GM18507 (cell line): ENCODE data around the gene CACNB4.

ENCODE experiments used
- DNase-seq: peaks from one replicate; pipeline ENCODE4 v3.0.0; 2011; ENCODE audit warnings: low read depth; ENCODE audit not compliant: insufficient read length; ENCODE audit errors: extremely low spot score
- FAIRE-seq: peaks from 2 replicates; lab custom pipeline; 2011; peaks lifted over from hg19 to GRCh38; lab: Jason Lieb, UNC

The CACNB4 gene

DNA sequence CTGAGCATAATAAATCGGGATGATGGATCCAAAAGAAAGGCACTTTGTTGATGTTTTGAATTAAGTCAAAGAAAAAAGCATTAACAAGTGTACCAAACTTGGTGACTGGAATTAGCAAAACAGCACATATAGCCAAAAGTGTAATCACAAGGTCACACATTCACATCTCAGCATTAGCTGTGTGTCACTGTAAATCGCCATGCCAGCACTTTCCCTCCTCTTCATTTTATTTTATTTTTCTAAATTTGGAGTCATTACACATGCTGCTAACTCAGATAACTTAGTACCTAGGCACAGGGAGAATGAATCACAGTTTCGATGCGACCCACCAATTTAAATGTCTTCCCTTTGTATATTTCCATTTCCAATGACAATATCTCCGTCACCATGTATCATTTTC lies 111.4 kb downstream of the CACNB4 start:
- DNase-seq (no peak), FAIRE-seq (no peak)

DNA sequence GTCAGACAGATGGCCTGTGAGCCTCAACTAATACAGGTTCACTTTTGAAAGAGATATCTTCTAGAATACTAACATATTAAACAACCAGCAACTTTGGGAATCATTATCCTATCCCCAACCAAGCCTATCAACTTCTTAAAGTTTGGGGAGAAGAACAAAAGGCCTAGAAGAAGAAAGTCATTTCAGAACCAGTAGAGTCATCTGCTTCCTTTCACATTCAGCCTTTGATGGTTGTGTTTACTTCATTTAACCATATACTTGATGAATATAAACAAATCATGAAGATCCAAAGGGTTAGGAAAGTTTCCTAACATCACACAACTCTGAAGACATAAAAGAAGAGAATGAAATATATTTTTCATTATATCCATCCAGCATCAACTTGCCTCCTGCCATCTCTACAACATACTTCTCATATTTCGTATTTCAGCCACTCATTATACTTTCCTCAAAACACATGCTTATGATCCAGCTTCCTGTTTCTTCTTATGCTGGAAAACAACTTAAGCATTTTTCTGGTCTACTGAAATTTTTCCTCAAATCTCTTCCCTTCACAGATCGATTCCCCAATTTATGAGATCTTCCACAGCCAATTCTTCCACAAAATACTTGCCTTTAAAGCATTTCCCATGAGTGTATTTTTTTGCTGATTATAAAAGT lies 114.3 kb downstream of the CACNB4 start:
- FAIRE-seq (peak; percentile 24), DNase-seq (no peak)

DNA sequence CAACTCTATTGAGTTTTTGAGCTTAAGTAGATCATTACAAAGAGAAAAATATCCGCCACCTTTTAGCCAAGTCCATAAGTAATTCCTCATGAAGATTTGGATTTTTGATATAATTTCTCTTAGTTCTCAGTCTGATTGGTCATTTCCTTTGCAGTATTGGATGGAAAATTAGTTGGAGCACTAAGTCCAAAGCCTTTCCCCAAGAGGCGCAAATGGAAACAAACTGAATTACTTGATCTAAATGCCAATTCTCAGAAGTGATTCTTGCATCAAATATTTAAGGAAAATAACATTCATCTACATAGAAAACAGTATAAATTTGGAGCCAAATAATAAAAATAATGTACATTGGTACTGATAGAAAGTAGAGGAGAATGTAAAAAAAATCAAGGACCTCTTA lies 115.6 kb downstream of the CACNB4 start:
- FAIRE-seq, result no peak
- no peak for DNase-seq

DNA sequence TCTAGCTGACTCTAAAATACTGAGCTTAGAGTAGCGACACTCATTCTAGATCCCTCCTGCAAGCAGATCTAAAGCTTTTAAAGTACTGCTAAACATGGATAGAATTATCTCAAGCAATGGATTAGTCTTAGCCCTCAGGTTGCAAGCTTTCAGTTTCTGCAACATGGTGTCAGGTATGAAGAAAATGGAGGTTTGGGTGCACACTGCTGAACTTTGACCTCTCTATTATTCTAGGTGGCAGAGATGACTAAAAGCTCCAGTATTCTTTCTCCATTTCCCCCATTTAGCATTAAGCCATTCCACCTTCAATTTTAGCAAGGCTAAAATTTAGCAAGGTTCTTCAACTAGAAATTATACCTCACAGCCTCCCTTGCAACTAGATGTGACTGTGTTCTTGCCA lies 117.0 kb downstream of the CACNB4 start:
- no peak for DNase-seq
- no peak for FAIRE-seq

DNA sequence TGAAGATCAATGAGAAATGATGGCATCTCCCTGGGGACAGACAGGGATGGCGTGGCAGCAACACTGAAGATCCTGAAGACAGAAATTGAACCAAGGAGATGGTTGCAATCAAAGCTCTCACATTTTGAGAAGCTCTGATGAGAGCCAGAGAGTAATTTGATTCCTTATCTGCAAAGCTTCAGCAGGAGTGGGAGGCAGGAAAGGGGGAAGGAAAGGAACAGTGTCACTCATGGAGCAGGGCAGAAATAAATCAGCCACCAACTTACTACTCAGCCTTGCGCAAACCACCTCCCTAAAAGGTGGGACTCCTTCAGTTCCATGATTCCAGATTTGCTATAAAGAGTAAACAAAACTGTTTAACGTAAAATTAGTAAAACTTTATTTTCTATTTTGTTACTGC lies 119.2 kb downstream of the CACNB4 start:
- FAIRE-seq (no peak), DNase-seq (no peak)

DNA sequence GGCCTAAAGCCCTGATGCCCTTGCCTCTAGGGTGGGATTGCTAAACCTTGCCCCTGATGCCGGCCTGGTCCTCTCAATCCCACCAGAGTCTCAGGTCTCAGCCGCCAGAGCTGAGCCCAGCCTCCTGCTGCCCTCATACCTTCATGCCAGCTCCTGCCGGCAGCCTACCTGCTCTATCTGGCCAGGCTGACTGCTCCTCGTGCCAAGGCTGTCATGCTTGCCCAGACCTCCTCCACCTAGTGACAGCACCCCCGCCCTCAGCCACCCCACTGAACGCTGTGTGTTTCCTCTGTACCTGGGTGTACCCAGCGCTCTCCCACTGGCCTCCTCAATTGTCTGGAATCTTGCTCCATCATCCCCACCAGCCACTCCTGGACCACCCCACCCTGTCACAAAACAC lies 120.1 kb downstream of the CACNB4 start:
- FAIRE-seq, result no peak
- DNase-seq, result no peak

DNA sequence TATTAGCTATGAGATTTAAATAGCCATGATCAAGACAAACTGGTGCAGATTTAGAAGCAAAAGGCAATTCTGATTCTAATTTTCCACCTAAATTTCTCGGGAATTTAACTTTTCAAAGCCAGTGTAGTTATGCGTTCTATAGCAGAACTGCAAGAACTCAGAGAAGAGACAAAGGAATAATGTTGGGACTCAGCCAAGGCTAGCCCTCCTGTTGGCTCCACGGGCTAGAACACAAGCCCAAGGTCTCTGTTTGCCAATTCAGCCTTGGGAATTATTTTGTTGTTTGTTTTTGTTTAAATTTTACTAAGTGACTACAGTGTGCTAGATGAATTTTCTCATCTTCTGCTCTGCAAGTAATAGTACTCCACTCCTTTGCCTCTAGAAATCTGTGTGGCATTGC lies 121.2 kb downstream of the CACNB4 start:
- DNase-seq, result no peak
- FAIRE-seq, result no peak

DNA sequence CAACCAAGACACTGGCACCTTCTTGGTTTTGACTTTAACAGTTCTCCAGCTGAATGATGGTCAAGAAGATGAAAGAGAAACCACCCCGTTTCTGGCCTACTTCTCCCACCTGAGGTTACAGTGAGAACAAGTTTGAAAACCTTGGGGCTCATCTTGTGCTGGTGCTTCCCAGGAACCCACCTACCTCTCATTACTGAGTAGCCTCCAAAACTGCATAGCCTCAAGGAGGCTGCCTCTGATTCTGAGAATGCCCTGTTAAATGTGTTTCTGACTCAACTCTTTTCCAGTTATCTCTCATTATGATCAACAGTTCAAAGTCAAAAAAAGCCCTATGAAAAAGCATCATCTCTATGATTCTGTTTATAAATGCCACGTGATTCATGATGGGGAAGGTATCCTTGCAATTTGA lies 121.9 kb downstream of the CACNB4 start:
- DNase-seq, result peak; percentile 22
- FAIRE-seq, result peak; percentile 81

DNA sequence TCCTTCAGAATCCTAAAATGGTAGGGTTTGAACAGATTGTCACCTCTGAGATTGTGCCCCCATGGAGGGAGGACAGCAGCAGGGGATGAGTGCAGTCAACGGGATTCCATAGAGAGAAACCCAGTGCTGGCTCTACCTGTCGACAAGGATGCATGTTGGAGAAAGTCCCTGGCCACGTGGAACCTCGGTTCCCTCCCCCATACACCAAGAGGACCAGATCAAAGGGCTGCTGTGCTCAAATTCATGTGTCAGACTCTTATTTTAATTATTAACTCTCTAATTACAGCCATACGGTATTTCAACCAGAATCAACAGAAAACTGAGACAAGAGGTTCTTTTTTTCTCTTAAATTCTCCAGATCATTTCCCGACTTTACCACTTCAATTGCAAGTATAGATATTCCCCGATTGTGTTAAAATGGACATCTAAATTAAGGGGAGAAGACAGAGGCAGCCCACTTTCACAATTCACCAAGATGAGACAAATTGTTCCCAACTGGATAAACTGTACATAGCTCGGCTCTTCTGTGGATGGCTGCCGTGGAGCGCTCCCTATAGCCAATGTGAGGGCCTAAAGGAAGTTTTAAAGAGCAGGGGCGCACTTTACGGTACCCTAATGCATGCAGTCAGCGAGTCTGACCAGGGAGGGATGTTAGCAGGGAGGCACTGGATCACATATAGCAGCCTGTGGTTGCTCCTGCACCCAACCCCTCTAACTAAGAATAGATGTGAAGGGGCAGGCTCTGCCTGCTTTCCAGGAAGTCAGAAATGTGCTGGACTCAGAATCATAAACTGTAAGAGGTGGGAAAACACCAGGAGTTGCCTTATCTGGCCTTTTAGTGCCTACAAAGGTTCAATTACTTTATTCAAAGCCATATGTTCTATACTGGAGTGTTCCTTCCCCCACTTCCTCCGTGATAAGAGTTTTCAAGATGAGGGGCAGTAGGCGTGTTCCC lies 123.1 kb downstream of the CACNB4 start:
- DNase-seq, result no peak
- no peak for FAIRE-seq

DNA sequence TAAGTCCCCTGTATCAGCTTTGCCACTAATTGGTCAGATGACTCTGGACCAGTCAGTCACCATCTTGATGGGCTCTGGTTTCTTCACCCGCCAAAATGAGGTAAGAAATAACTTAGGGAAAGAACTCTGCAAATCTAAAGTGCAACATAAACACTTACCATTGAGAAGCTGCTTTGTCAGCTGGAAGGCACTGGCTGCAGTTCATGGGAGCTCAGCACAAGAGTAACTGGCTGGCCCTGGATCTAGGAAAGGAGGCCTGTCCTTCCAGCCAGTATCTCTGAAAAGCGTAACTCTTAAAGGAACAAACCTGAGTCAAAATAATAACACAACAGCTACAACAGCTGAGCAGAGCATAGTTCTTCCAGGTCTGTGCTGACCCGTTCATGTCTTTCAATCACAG lies 123.9 kb downstream of the CACNB4 start:
- FAIRE-seq, result no peak
- DNase-seq, result no peak

DNA sequence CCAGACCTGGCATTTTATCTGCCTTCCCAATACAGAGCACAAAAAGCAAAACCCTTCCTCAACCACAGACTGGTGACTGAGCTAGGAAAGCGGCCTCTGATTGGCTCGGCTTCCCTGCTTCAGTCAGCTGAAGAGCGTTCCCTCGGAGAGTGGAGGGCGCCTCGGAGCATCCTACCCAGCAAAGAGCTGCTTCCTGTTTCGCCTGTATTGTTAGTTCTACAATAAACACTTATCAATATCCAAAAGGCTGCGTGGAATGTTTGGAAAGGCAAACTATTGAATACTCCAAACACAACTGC lies 125.0 kb downstream of the CACNB4 start:
- peak; percentile 61 for FAIRE-seq

DNA sequence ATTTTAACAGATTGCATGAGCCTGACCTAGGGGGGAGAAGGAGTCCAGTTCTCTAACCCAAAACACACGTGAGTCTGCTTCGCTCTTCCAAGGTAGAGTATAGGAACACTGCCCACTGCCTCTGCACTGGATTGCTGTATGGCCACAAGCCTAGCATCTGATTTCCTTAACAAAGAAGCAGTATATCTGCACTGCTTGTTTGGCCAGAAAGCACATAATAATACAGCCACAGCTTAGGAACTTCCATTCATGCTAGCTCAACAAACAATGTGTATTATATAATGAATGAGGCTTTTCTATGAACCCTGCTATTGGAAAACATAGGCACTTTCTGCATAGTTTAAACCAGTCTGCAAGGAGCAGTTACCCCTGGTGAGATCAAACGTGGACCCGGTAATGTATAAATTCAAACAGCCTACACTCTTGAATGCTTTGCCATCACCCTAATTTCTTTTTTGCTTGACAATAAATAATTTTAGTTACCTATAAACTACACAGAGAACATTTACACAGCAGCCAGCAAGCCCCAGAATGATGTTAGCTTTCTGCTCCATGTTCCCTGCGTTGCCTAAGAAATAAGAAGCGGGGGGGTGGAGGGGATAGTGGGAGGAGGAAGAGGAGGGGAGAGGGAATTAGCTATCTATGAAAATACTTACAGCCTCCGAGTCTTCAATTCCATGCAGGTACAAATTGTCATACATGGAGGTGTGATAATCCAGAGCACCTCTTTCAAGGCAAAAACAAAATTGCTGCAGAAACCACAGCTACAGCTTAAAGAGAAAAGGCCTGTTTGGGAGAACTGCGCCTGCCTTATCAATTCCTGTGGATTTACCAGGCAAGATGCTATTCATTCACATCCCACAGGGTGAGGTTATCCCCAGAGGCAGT lies 125.6 kb downstream of the CACNB4 start:
- FAIRE-seq, result no peak
- DNase-seq, result no peak

More for the DNA sequence above, 125.0 kb downstream of the CACNB4 start:
- DNase-seq, result no peak

DNA sequence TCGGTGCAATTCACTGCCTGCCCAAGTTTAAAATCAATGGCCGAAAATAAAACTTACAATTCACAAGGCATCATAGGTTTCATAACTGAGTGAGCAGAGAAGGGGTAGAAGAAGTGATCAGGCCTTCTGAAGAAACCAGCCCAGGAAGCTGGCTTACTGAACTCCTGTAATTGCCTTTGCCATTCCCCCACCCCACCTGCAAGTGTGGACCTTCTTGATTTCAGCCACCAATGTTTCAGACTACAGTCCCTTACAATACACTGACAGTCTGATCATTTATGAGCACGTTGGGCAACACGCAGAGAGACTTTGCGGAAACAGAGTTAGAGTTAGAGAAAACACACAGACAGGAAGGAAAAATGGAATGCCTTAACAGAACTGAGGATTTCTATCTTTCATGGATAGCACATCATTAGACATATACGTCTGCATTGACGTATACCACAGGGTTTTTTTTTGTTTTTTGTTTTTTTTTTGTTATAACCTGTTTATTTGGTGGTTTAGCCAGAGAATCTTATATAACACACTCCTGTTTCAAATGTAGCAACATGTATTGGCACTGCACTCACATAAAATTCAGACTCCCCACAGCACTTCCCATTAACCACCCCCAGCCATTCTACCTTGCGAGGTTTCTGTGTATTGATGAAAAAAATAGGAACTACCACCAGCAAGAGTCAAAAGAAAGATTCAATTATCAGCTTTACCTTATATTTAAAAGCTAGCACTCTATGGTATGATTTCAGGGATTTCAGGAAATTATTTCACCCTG lies 126.4 kb downstream of the CACNB4 start:
- peak; percentile 21 for FAIRE-seq
- no peak for DNase-seq

DNA sequence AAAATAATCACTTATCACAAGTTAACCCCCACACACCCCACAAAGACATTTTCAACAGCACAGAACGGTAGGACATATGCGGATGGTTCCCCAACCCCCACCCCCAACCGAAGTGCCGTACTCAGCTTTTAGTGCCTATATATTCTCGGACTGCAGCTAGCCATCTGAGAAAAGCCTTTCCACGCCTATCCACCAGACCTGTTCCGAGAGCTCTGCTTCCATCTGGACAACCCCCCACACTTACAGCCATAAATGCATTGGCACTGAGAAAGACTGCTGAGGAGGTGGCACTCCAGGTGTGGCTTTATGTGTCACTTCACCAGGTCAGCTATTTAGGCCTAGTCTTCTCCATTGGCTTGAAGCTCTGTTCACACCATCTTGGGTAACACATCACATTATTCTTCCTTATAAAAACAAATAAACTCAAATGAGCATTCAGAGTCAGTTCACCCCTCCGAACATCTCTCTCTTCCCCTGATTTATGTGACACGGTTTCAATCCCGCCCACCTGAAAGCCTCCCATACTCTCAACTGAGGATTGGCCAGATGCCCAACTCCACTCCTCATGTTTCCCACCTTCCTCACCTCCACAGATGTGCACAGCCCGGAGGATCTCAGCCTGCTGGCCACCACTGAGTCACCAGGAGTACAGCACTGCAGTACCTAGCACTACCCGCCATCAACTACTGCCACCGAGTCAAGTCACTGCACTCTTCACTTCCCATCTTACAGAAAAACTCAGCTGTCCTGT lies 127.4 kb downstream of the CACNB4 start:
- FAIRE-seq (no peak), DNase-seq (no peak)

DNA sequence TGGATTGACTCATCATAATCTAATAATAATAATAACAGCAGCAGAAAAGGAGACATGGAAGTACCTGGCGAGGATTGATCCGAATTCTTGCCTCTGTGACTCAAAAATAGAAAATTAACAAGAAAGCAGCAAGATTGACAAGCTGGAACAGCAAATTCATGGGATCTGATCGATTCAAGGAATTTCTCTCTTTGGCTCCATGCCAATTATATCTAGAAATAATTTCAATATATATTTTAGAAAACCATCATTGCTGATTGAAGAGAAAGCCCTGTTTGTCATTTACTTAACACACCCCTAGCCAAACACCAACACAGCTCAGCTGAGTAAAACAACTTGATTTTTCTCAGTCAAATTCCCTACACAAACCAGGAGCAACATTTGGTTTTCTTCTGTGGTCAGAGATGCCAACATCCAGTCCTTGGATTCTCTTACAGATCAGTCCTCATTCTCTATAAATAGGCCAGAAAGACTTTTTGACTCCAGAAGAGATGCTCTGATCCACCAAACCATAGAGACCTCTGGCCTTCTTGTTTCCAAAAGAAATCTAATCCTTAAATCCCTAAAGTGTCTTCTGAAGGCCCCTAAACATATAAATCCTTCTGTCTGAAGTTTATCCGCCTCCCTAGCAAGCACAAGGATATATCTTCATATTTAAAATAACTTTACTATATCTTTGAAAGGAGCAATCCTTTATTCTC lies 129.9 kb downstream of the CACNB4 start:
- DNase-seq (no peak), FAIRE-seq (no peak)

DNA sequence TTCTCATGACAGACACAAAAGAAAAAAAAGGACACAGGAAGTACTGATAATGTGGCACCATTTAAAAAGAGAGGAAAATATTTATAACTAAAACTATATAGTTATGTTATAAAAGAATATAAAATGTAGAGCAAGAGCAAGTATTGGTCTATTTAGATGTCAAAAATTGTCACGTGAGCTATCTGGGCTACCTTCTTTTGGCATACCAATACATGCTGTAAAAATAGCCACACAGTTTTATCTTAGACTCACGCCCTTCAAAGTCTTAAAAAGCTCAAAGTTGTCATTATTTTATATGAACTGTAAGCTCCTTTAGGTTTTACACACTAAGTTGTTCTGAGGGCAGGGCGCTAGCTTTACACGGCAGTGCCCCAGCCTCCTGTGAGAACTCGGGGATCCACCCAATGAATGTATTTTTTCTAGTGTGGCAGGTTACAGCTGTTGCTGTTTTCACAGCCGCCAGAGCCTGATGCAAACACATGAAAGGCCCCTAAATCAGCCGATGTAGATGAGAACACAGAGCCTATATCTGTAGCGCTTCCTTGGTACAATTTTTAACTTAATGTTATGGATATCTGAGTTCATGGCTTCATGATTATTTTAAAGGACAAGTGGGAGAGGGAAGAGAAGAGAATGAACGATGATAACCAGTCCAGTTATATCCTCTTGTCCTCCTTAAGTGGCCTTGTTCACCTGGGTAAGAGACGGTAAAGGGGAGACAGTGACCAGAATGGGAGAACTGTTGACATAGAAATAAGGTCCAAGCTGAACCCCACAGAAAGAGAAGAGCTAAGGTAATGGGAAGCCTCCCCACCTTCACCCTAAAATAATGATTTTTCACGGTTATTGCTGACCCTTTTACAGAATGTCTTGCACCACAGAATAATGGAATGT lies 130.8 kb downstream of the CACNB4 start:
- DNase-seq, result no peak
- no peak for FAIRE-seq

DNA sequence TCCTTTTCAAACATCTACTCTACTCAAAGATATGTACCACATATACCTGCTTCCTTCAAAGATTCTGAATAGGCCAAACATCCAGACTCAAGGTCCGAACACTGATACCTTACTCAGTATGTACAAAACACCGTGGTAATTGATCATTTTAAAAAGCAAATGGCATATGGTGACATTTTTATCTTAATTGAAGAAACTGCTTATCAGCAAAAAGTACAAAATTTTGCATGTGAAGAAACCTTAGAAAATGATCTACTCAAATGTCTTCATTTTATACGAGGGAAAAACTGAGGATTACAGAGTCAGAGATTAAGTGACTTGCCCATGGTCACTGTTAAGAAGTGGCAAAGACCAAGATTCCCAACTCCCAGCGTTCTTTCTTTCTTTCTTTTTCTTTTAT lies 133.0 kb downstream of the CACNB4 start:
- no peak for FAIRE-seq

More for the DNA sequence above, 133.0 kb downstream of the CACNB4 start:
- no peak for DNase-seq
